ENCODE results near the gene KLHDC3.

Gene KLHDC3

GRCh38 chr6:43020847-43021246 is 6.8 kb downstream of the KLHDC3 start:
- no peak for TF ChIP-seq CTCF (IDR thresholded peaks at IDR 0.05)
- peak overlapping the region; percentile 94 for H3K4me2 ChIP-seq (ENCODE audit: low read length)
- H3K27ac ChIP-seq, result peak overlapping the region; percentile 83
- H3K4me1 ChIP-seq, result peaks cover 22% of the 10 kb centered on the region
- H2AFZ ChIP-seq, result peak overlapping the region; percentile 89
- H3K9ac ChIP-seq, result peak overlapping the region; percentile 6
- no peaks in the 10 kb centered on the region for H3K27me3 ChIP-seq (ENCODE audit: control insufficient read depth, insufficient read depth, low read length)
- H3K4me3 ChIP-seq (ENCODE audit: low read depth, low read length), result peak overlapping the region; percentile 63
- H3K79me2 ChIP-seq, result peaks cover 16% of the 10 kb centered on the region
- no peaks in the 10 kb centered on the region for H3K36me3 ChIP-seq (ENCODE audit: control insufficient read depth, insufficient read depth, low read length)
- no peaks in the 10 kb centered on the region for H3K9me3 ChIP-seq (ENCODE audit: control insufficient read depth, low read length)

GRCh38 chr6:43021270-43022047 is 7.4 kb downstream of the KLHDC3 start, which contains the start of gene RRP36:
Gene RRP36 (plus strand): TSS chr6:43021623. CDS start chr6:43021655, 32 bp downstream.
- Histone ChIP-seq H3K4me1 (peaks cover 17% of the 10 kb centered on the region), H3K4me3 (ENCODE audit: low read depth, low read length) (peak within 1 kb of the TSS; percentile 90), H3K9ac (peak within 1 kb of the TSS; percentile 6), H3K27ac (peak within 1 kb of the TSS; percentile 83), H3K4me2 (ENCODE audit: low read length) (peak within 1 kb of the TSS; percentile 94), H3K27me3 (ENCODE audit: control insufficient read depth, insufficient read depth, low read length) (no peaks in the 10 kb centered on the region), H2AFZ (peak within 1 kb of the TSS; percentile 89), H3K36me3 (ENCODE audit: control insufficient read depth, insufficient read depth, low read length) (no peaks in the 10 kb centered on the region), H3K79me2 (peaks cover 10% of the 10 kb centered on the region), H3K9me3 (ENCODE audit: control insufficient read depth, low read length) (no peaks in the 10 kb centered on the region)
- TF ChIP-seq CTCF (IDR thresholded peaks at IDR 0.05), result no peak

GRCh38 chr6:43024436-43024835 is 10.4 kb downstream of the KLHDC3 start:
- H3K27ac ChIP-seq, result no peak overlapping the region
- no peak overlapping the region for H3K9ac ChIP-seq
- no peak overlapping the region for H3K4me2 ChIP-seq (ENCODE audit: low read length)
- no peaks in the 10 kb centered on the region for H3K36me3 ChIP-seq (ENCODE audit: control insufficient read depth, insufficient read depth, low read length)
- no peak for TF ChIP-seq CTCF (IDR thresholded peaks at IDR 0.05)
- H3K79me2 ChIP-seq, result no peaks in the 10 kb centered on the region
- no peak overlapping the region for H3K4me3 ChIP-seq (ENCODE audit: low read depth, low read length)
- H3K4me1 ChIP-seq, result peaks cover 11% of the 10 kb centered on the region
- no peak overlapping the region for H2AFZ ChIP-seq
- no peaks in the 10 kb centered on the region for H3K9me3 ChIP-seq (ENCODE audit: control insufficient read depth, low read length)
- H3K27me3 ChIP-seq (ENCODE audit: control insufficient read depth, insufficient read depth, low read length), result no peaks in the 10 kb centered on the region

GRCh38 chr6:43026365-43026764 is 12.3 kb downstream of the KLHDC3 start:
- no peaks in the 10 kb centered on the region for H3K36me3 ChIP-seq (ENCODE audit: control insufficient read depth, insufficient read depth, low read length)
- H3K27ac ChIP-seq, result no peak overlapping the region
- no peak overlapping the region for H2AFZ ChIP-seq
- no peak overlapping the region for H3K9ac ChIP-seq
- H3K9me3 ChIP-seq (ENCODE audit: control insufficient read depth, low read length), result no peaks in the 10 kb centered on the region
- no peak for TF ChIP-seq CTCF (IDR thresholded peaks at IDR 0.05)
- H3K4me1 ChIP-seq, result peaks cover 6% of the 10 kb centered on the region
- no peak overlapping the region for H3K4me3 ChIP-seq (ENCODE audit: low read depth, low read length)
- H3K4me2 ChIP-seq (ENCODE audit: low read length), result no peak overlapping the region
- no peaks in the 10 kb centered on the region for H3K27me3 ChIP-seq (ENCODE audit: control insufficient read depth, insufficient read depth, low read length)
- H3K79me2 ChIP-seq, result no peaks in the 10 kb centered on the region

- no peak for TF ChIP-seq CTCF (IDR thresholded peaks at IDR 0.05)
- H3K79me2 ChIP-seq, result no peaks in the 10 kb centered on the region
- no peaks in the 10 kb centered on the region for H3K9me3 ChIP-seq (ENCODE audit: control insufficient read depth, low read length)
- no peak overlapping the region for H3K27ac ChIP-seq
- H3K4me2 ChIP-seq (ENCODE audit: low read length), result no peak overlapping the region
- H2AFZ ChIP-seq, result no peak overlapping the region
- no peaks in the 10 kb centered on the region for H3K36me3 ChIP-seq (ENCODE audit: control insufficient read depth, insufficient read depth, low read length)
- H3K4me1 ChIP-seq, result peaks cover 3% of the 10 kb centered on the region
- no peak overlapping the region for H3K4me3 ChIP-seq (ENCODE audit: low read depth, low read length)
- no peaks in the 10 kb centered on the region for H3K27me3 ChIP-seq (ENCODE audit: control insufficient read depth, insufficient read depth, low read length)
- no peak overlapping the region for H3K9ac ChIP-seq
Measured at GRCh38 chr6:43029120-43029519, 15.1 kb downstream of the KLHDC3 start.

All from parathyroid adenoma (tissue), 2 donors.